HepG2 (cell line): ENCODE data around the gene ATP2C2. TPM values are rescaled to one million over a fixed set of nuclear protein-coding genes. Genes with fewer than 3 reads are reported as not detected.
A peak's percentile ranks its signal among the peaks of the same experiment; 100 is the strongest.

Source experiments
- ATF3 ChIP-seq: sonication (generic); formaldehyde crosslinking; IDR thresholded peaks from 2 replicates; pipeline ENCODE4 v1.4.0; 2020; ENCODE audit warnings: missing genetic modification reagents
- CEBPB ChIP-seq: IDR thresholded peaks from 2 replicates; pipeline ENCODE4 v1.6.1; 2011; ENCODE audit warnings: low read depth, low read length, improper control_type of control experiment, borderline replicate concordance
- ESRRA ChIP-seq: sonication (generic); formaldehyde crosslinking; IDR thresholded peaks from 2 replicates; pipeline ENCODE4 v1.5.1; 2020; ENCODE audit warnings: mild to moderate bottlenecking, low read depth, missing genetic modification reagents
- GLI4 ChIP-seq: sonication (generic); formaldehyde crosslinking; IDR thresholded peaks from 2 replicates; pipeline ENCODE4 v1.5.1; 2020; ENCODE audit warnings: missing genetic modification reagents, mild to moderate bottlenecking, moderate library complexity, borderline replicate concordance
- IKZF1 ChIP-seq: fragments of 450-650 bp; IDR thresholded peaks from 2 replicates; pipeline ENCODE4 v1.7.1; 2016
- KDM5A ChIP-seq: fragments of 200-600 bp; sonication (generic); IDR thresholded peaks from 2 replicates; pipeline ENCODE4 v1.7.0; 2018; ENCODE audit warnings: antibody characterized with exemption, mild to moderate bottlenecking, low read length, borderline replicate concordance
- KLF6 ChIP-seq: IDR thresholded peaks from 2 replicates; pipeline ENCODE4 v1.8.0; 2016; ENCODE audit warnings: missing biosample characterization, missing genetic modification reagents
- NR2C2 ChIP-seq: sonication (generic); formaldehyde crosslinking; IDR thresholded peaks from 2 replicates; pipeline ENCODE4 v1.4.0; 2020; ENCODE audit warnings: missing genetic modification reagents, mild to moderate bottlenecking, moderate library complexity, borderline replicate concordance
- ZBTB38 ChIP-seq: sonication (generic); formaldehyde crosslinking; IDR thresholded peaks from 2 replicates; pipeline ENCODE4 v1.5.1; 2020; ENCODE audit warnings: mild to moderate bottlenecking, missing genetic modification reagents
- ZBTB8A ChIP-seq: sonication (generic); formaldehyde crosslinking; IDR thresholded peaks from 2 replicates; pipeline ENCODE4 v1.4.0; 2020; ENCODE audit warnings: mild to moderate bottlenecking, low read depth, missing genetic modification reagents, borderline replicate concordance
- ZIK1 ChIP-seq: sonication (generic); formaldehyde crosslinking; IDR thresholded peaks from 2 replicates; pipeline ENCODE4 v1.5.0; 2020; ENCODE audit warnings: mild to moderate bottlenecking, low read depth, missing genetic modification reagents, borderline replicate concordance
- ZNF12 ChIP-seq: sonication (generic); formaldehyde crosslinking; IDR thresholded peaks from 2 replicates; pipeline ENCODE4 v1.5.0; 2020; ENCODE audit warnings: missing genetic modification reagents
- ZNF414 ChIP-seq: sonication (generic); formaldehyde crosslinking; IDR thresholded peaks from 2 replicates; pipeline ENCODE4 v1.5.0; 2020; ENCODE audit warnings: missing genetic modification reagents
- ZNF563 ChIP-seq: sonication (generic); formaldehyde crosslinking; IDR thresholded peaks from 2 replicates; pipeline ENCODE4 v1.8.0; 2022; ENCODE audit warnings: mild to moderate bottlenecking, moderate library complexity, missing genetic modification reagents
- ZNF644 ChIP-seq: IDR thresholded peaks from 2 replicates; pipeline ENCODE4 v1.6.1; 2016; ENCODE audit warnings: low read depth
- polyA plus RNA-seq, 8 experiments: library from polyadenylated mRNA; depleted of rRNA in 3 of 8; stranded (reverse) in 7 of 8; unstranded in 1 of 8; fragments of >200 nt; fragmentation: Illumina TruSeq in 4 of 8; extraction: Trizol in 4 of 8; gene quantifications; 2 replicates each; pipeline versions ENCODE4 v1.2.1 to v1.2.3, GENCODE V29; 2011 to 2016; ENCODE audit warnings: low read depth in 4 of 8, missing spikeins in 1 of 8, mixed read lengths in 1 of 8; ENCODE audit not compliant: insufficient read depth in 1 of 8
- total RNA-seq, 5 experiments: library from RNA; depleted of rRNA; stranded (reverse); fragments of >200 nt; fragmentation: Illumina TruSeq; extraction: Trizol; gene quantifications; 2 replicates each; pipeline ENCODE4 v1.2.3, GENCODE V29; 2016; ENCODE audit warnings: low read depth in 1 of 5
- TF ChIP-seq, protein P1 (sequence below): IDR thresholded peaks from 2 replicates; pipeline ENCODE4 v1.6.1; 2016; ENCODE audit warnings: missing compliant biosample characterization, missing genetic modification reagents, borderline replicate concordance
- TF ChIP-seq, protein P2 (sequence below): sonication (generic); formaldehyde crosslinking; IDR thresholded peaks from 2 replicates; pipeline ENCODE4 v1.5.0; 2020; ENCODE audit warnings: mild to moderate bottlenecking, missing genetic modification reagents, borderline replicate concordance
- TF ChIP-seq, protein P3 (sequence below): sonication (generic); formaldehyde crosslinking; IDR thresholded peaks from 2 replicates; pipeline ENCODE4 v1.5.0; 2020; ENCODE audit warnings: missing genetic modification reagents

Gene ATP2C2
- total and polyA plus RNA-seq, 2 of the 13 experiments (the other 11 are each of a cell fraction or from before 2014, with no cell fraction given): 0.07 TPM; not detected in 1

- TF ChIP-seq CEBPB (no peak), NR2C2 (CRISPR knock-in tag) (peak; percentile 80), KDM5A (no peak), ATF3 (CRISPR knock-in tag) (no peak), ZNF414 (CRISPR knock-in tag) (no peak), KLF6 (CRISPR knock-in tag) (0 out of 2 replicates have a peak, but pooled peaks have one; percentile 42), ZNF644 (peak; percentile 78; the same call in 1 of the 2 replicates), GLI4 (CRISPR knock-in tag) (no peak), ZNF563 (CRISPR knock-in tag) (no peak), IKZF1 (no peak), ZBTB38 (peak; percentile 64), ZBTB8A (CRISPR knock-in tag) (no peak), ZNF12 (CRISPR knock-in tag) (no peak; the same call in 1 of the 2 replicates), ZIK1 (CRISPR knock-in tag) (no peak), ESRRA (peak; percentile 86)
- TF ChIP-seq, protein P1, sequence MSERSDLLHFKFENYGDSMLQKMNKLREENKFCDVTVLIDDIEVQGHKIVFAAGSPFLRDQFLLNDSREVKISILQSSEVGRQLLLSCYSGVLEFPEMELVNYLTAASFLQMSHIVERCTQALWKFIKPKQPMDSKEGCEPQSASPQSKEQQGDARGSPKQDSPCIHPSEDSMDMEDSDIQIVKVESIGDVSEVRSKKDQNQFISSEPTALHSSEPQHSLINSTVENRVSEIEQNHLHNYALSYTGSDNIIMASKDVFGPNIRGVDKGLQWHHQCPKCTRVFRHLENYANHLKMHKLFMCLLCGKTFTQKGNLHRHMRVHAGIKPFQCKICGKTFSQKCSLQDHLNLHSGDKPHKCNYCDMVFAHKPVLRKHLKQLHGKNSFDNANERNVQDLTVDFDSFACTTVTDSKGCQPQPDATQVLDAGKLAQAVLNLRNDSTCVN: no peak; the same call in 1 of the 2 replicates
- TF ChIP-seq, protein P2, sequence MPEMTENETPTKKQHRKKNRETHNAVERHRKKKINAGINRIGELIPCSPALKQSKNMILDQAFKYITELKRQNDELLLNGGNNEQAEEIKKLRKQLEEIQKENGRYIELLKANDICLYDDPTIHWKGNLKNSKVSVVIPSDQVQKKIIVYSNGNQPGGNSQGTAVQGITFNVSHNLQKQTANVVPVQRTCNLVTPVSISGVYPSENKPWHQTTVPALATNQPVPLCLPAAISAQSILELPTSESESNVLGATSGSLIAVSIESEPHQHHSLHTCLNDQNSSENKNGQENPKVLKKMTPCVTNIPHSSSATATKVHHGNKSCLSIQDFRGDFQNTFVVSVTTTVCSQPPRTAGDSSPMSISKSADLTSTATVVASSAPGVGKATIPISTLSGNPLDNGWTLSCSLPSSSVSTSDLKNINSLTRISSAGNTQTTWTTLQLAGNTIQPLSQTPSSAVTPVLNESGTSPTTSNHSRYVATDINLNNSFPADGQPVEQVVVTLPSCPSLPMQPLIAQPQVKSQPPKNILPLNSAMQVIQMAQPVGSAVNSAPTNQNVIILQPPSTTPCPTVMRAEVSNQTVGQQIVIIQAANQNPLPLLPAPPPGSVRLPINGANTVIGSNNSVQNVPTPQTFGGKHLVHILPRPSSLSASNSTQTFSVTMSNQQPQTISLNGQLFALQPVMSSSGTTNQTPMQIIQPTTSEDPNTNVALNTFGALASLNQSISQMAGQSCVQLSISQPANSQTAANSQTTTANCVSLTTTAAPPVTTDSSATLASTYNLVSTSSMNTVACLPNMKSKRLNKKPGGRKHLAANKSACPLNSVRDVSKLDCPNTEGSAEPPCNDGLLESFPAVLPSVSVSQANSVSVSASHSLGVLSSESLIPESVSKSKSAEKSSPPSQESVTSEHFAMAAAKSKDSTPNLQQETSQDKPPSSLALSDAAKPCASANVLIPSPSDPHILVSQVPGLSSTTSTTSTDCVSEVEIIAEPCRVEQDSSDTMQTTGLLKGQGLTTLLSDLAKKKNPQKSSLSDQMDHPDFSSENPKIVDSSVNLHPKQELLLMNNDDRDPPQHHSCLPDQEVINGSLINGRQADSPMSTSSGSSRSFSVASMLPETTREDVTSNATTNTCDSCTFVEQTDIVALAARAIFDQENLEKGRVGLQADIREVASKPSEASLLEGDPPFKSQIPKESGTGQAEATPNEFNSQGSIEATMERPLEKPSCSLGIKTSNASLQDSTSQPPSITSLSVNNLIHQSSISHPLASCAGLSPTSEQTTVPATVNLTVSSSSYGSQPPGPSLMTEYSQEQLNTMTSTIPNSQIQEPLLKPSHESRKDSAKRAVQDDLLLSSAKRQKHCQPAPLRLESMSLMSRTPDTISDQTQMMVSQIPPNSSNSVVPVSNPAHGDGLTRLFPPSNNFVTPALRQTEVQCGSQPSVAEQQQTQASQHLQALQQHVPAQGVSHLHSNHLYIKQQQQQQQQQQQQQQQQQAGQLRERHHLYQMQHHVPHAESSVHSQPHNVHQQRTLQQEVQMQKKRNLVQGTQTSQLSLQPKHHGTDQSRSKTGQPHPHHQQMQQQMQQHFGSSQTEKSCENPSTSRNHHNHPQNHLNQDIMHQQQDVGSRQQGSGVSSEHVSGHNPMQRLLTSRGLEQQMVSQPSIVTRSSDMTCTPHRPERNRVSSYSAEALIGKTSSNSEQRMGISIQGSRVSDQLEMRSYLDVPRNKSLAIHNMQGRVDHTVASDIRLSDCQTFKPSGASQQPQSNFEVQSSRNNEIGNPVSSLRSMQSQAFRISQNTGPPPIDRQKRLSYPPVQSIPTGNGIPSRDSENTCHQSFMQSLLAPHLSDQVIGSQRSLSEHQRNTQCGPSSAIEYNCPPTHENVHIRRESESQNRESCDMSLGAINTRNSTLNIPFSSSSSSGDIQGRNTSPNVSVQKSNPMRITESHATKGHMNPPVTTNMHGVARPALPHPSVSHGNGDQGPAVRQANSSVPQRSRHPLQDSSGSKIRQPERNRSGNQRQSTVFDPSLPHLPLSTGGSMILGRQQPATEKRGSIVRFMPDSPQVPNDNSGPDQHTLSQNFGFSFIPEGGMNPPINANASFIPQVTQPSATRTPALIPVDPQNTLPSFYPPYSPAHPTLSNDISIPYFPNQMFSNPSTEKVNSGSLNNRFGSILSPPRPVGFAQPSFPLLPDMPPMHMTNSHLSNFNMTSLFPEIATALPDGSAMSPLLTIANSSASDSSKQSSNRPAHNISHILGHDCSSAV (CRISPR knock-in tag): no peak
- TF ChIP-seq, protein P3, sequence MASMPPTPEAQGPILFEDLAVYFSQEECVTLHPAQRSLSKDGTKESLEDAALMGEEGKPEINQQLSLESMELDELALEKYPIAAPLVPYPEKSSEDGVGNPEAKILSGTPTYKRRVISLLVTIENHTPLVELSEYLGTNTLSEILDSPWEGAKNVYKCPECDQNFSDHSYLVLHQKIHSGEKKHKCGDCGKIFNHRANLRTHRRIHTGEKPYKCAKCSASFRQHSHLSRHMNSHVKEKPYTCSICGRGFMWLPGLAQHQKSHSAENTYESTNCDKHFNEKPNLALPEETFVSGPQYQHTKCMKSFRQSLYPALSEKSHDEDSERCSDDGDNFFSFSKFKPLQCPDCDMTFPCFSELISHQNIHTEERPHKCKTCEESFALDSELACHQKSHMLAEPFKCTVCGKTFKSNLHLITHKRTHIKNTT: no peak
These were observed 46.5 kb downstream of the ATP2C2 start (continued) for GRCh38 chr16:84414789-84415326.
